ENCODE measurements around the gene PRUNE1.

GRCh38 chr1:150979092-150980056 is 28.9 kb upstream of the PRUNE1 start:
- peak; percentile 100 for TF ChIP-seq CTCF (IDR thresholded peaks at IDR 0.05)
- no peak for TF ChIP-seq ATF3 (CRISPR knock-in tag; conservative IDR thresholded peaks at IDR 0.05)
- TF ChIP-seq E2F1 (CRISPR knock-in tag; IDR thresholded peaks at IDR 0.05) = no peak
- no peak for TF ChIP-seq ATF2 (CRISPR knock-in tag; IDR thresholded peaks at IDR 0.05; ENCODE audit: borderline replicate concordance, low read depth)
- no peak for TF ChIP-seq ZNF423 (CRISPR knock-in tag; IDR thresholded peaks at IDR 0.05)
- TF ChIP-seq ZNF219 (CRISPR knock-in tag; IDR thresholded peaks at IDR 0.05; ENCODE audit: borderline replicate concordance) = no peak
- TF ChIP-seq CBFB (CRISPR knock-in tag; IDR thresholded peaks at IDR 0.05; ENCODE audit: low read depth) = no peak
- TF ChIP-seq ZNF317 (CRISPR knock-in tag; IDR thresholded peaks at IDR 0.05; ENCODE audit: borderline replicate concordance, low read depth) = no peak
- TF ChIP-seq ZBTB21 (CRISPR knock-in tag; IDR thresholded peaks at IDR 0.05; ENCODE audit: borderline replicate concordance) = no peak
- no peak for TF ChIP-seq USF1 (CRISPR knock-in tag; IDR thresholded peaks at IDR 0.05)
- no peak for TF ChIP-seq ZNF138 (CRISPR knock-in tag; conservative IDR thresholded peaks at IDR 0.05)
- no peak for TF ChIP-seq PRDM15 (CRISPR knock-in tag; IDR thresholded peaks at IDR 0.05)
- no peak for TF ChIP-seq TEAD4 (CRISPR knock-in tag; IDR thresholded peaks at IDR 0.05)
- TF ChIP-seq NFE2L1 (CRISPR knock-in tag; IDR thresholded peaks at IDR 0.05) = no peak
